K562 (cell line): ENCODE data around the gene HOXC5. TPM values are rescaled to one million over a fixed set of nuclear protein-coding genes. Genes with fewer than 3 reads are reported as not detected.

Source experiments
- CXXC5 ChIP-seq: fragments of 250-450 bp; sonication (Bioruptor Pico); IDR thresholded peaks from 2 replicates; pipeline ENCODE4 v1.8.0; 2022; ENCODE audit warnings: inconsistent platforms, mild to moderate bottlenecking, moderate library complexity
- DIDO1 ChIP-seq: fragments of 450-650 bp; IDR thresholded peaks from 2 replicates; pipeline ENCODE4 v1.6.1; 2016; ENCODE audit warnings: low read depth, missing biosample characterization, missing genetic modification characterization
- HCFC1 ChIP-seq: IDR thresholded peaks from 2 replicates; pipeline ENCODE4 v1.6.1; 2012; ENCODE audit warnings: low read depth, low read length, improper control_type of control experiment
- HMG20B ChIP-seq: fragments of 250-450 bp; sonication (Bioruptor Pico); IDR thresholded peaks from 2 replicates; pipeline ENCODE4 v1.5.0; 2021; ENCODE audit warnings: mild to moderate bottlenecking
- JUND ChIP-seq, 2 experiments: IDR thresholded peaks; 2 replicates in 1 of 2; 3 replicates in 1 of 2; pipeline ENCODE4 v1.6.1; 2011; ENCODE audit warnings: borderline replicate concordance in 2 of 2, low read depth in 2 of 2, low read length in 2 of 2, improper control_type of control experiment in 1 of 2, missing biosample characterization in 1 of 2, missing genetic modification characterization in 1 of 2, missing genetic modification reagents in 1 of 2
- LEF1 ChIP-seq: fragments of 450-650 bp; IDR thresholded peaks from 2 replicates; pipeline ENCODE4 v1.6.1; 2016; ENCODE audit warnings: mild to moderate bottlenecking
- MGA ChIP-seq: fragments of 450-650 bp; IDR thresholded peaks from 2 replicates; pipeline ENCODE4 v1.6.1; 2016; ENCODE audit warnings: mild to moderate bottlenecking, moderate library complexity
- MXI1 ChIP-seq: IDR thresholded peaks from 2 replicates; pipeline ENCODE4 v1.6.1; 2011; ENCODE audit warnings: low read depth, mild to moderate bottlenecking, improper control_type of control experiment, low read length
- MYC ChIP-seq, 2 experiments: fragments of 250-450 bp in 1 of 2; sonication (Bioruptor Pico) in 1 of 2; IDR thresholded peaks; 2 replicates each; pipeline versions ENCODE4 v1.5.1 to v1.6.1; 2012 to 2021; ENCODE audit warnings: low read depth in 2 of 2, borderline replicate concordance in 1 of 2, improper control_type of control experiment in 1 of 2, low read length in 1 of 2, mild to moderate bottlenecking in 1 of 2, moderate library complexity in 1 of 2
- PHB2 ChIP-seq: fragments of 450-650 bp; IDR thresholded peaks from 2 replicates; pipeline ENCODE4 v1.6.1; 2017; ENCODE audit warnings: low read depth
- SRF ChIP-seq, 2 experiments: fragments of 250-450, 450-650 bp in 1 of 2; sonication (Bioruptor Pico) in 1 of 2; sonication (generic) in 1 of 2; formaldehyde crosslinking; IDR thresholded peaks; 2 replicates each; pipeline versions ENCODE4 v1.5.0 to v1.5.1; 2020 to 2022; ENCODE audit warnings: mild to moderate bottlenecking in 1 of 2, missing genetic modification reagents in 1 of 2
- STAG1 ChIP-seq: sonication (generic); formaldehyde crosslinking; IDR thresholded peaks from 2 replicates; pipeline ENCODE4 v1.5.0; 2020; ENCODE audit warnings: missing genetic modification reagents, borderline replicate concordance
- ZKSCAN1 ChIP-seq: fragments of 150-350 bp; IDR thresholded peaks from 2 replicates; pipeline ENCODE4 v1.6.1; 2016; ENCODE audit warnings: low read depth, low read length
- ZNF830 ChIP-seq: fragments of 250-450 bp; sonication (Bioruptor Pico); IDR thresholded peaks from 2 replicates; pipeline ENCODE4 v1.5.0; 2021; ENCODE audit warnings: mild to moderate bottlenecking
- polyA plus RNA-seq, 8 experiments: library from polyadenylated mRNA; depleted of rRNA in 4 of 8; stranded (reverse) in 5 of 8; unstranded in 3 of 8; fragments of >200 nt; fragmentation: Nextera tagmentation in 2 of 8; fragmentation: Illumina TruSeq in 1 of 8; extraction: Ambion mirVana in 2 of 8; extraction: Trizol in 1 of 8; gene quantifications; 2 replicates each; pipeline versions ENCODE4 v1.2.1 to v1.2.3, GENCODE V29; 2011 to 2014; ENCODE audit warnings: inconsistent platforms in 1 of 8, missing spikeins in 1 of 8
- total RNA-seq, 7 experiments: library from RNA; depleted of rRNA in 6 of 7; stranded (reverse); fragments of >200 nt in 6 of 7; fragmentation: Illumina TruSeq in 2 of 7; extraction: Trizol in 2 of 7; gene quantifications; 2 replicates each; pipeline versions ENCODE4 v1.2.1 to v1.2.3, GENCODE V29; 2011 to 2021; ENCODE audit warnings: low replicate concordance in 1 of 7

HOXC5 gene
- total and polyA plus RNA-seq, 9 of the 15 experiments (the other 6 are each of a cell fraction or from before 2014, with no cell fraction given), result 0.10 to 0.44 (median 0.18) TPM; not detected in 4

- peak; percentile 9; the same call in 1 of the 2 replicates for TF ChIP-seq MGA
- no peak for TF ChIP-seq PHB2
- TF ChIP-seq STAG1, result peak; percentile 85
- peak; percentile 52; the same call in 1 of the 2 replicates for TF ChIP-seq CXXC5 (CRISPR knock-in tag)
- TF ChIP-seq ZNF830 (CRISPR knock-in tag), result no peak
- TF ChIP-seq SRF (CRISPR knock-in tag; IDR thresholded peaks at IDR 0.05), result peak in 1 of 2 experiments; percentile 85; a peak in 2 of 4 replicates
- TF ChIP-seq MYC (IDR thresholded peaks at IDR 0.05; ENCODE audit: low read depth, low read length), result 0 out of 2 replicates have a peak, but pooled peaks have one; percentile 36
- TF ChIP-seq MYC (CRISPR knock-in tag; IDR thresholded peaks at IDR 0.05; ENCODE audit: borderline replicate concordance, low read depth), result no peak
- no peak for TF ChIP-seq DIDO1 (tag)
- TF ChIP-seq JUND (IDR thresholded peaks at IDR 0.05; ENCODE audit: borderline replicate concordance, low read depth, low read length), result 0 out of 2 replicates have a peak, but pooled peaks have one; percentile 43
- TF ChIP-seq JUND (tag; IDR thresholded peaks at IDR 0.05; ENCODE audit: borderline replicate concordance, low read depth, low read length), result no peak; the same call in 2 of the 3 replicates
- TF ChIP-seq ZKSCAN1, result no peak
- TF ChIP-seq HCFC1, result 0 out of 2 replicates have a peak, but pooled peaks have one; percentile 27
- TF ChIP-seq MXI1, result 0 out of 2 replicates have a peak, but pooled peaks have one; percentile 13
- TF ChIP-seq HMG20B (CRISPR knock-in tag), result 0 out of 2 replicates have a peak, but pooled peaks have one; percentile 19
- TF ChIP-seq LEF1, result no peak
These were observed 26.8 kb upstream of the HOXC5 start (continued) for GRCh38 chr12:54005853-54006558.
